Spleen (tissue), 11 donors: ENCODE data around the gene SECISBP2L. TPM values are rescaled to one million over a fixed set of nuclear protein-coding genes. Genes with fewer than 3 reads are reported as not detected.

Source experiments
- DNase-seq: peaks from one replicate; pipeline ENCODE4 v3.0.0-alpha.2; 2020
- H3K27ac ChIP-seq, 8 donors: fragments of 200-600 bp; sonication (generic) in 7 of 8; 1 replicate in 4 of 8; 2 replicates in 4 of 8; pipeline versions ENCODE4 v1.5.0 to v1.8.0; 2016 to 2021; ENCODE audit warnings: inconsistent platforms in 4 of 8, mild to moderate bottlenecking in 4 of 8, moderate library complexity in 1 of 8
- H3K27me3 ChIP-seq, 7 donors: fragments of 200-600 bp; sonication (generic) in 6 of 7; replicated peaks in 1 of 7; 1 replicate in 4 of 7; 2 replicates in 3 of 7; pipeline versions ENCODE4 v1.5.0 to v1.8.0; 2016 to 2021; ENCODE audit warnings: inconsistent platforms in 3 of 7, mild to moderate bottlenecking in 1 of 7
- H3K36me3 ChIP-seq, 6 donors: fragments of 200-600 bp; sonication (generic) in 5 of 6; 1 replicate in 4 of 6; 2 replicates in 2 of 6; pipeline versions ENCODE4 v1.5.0 to v1.8.0; 2016 to 2021; ENCODE audit warnings: inconsistent platforms in 2 of 6
- H3K4me1 ChIP-seq, 6 donors: fragments of 200-600 bp; sonication (generic) in 5 of 6; 1 replicate in 3 of 6; 2 replicates in 3 of 6; pipeline versions ENCODE4 v1.5.0 to v1.8.0; 2016 to 2021; ENCODE audit warnings: inconsistent platforms in 3 of 6
- H3K4me3 ChIP-seq, 8 donors: fragments of 200-600 bp; sonication (generic) in 7 of 8; 1 replicate in 4 of 8; 2 replicates in 4 of 8; pipeline versions ENCODE4 v1.5.0 to v1.8.0; 2016 to 2021; ENCODE audit warnings: inconsistent platforms in 4 of 8, mild to moderate bottlenecking in 4 of 8, moderate library complexity in 2 of 8
- H3K9me3 ChIP-seq, 8 donors: fragments of 200-600 bp; sonication (generic) in 7 of 8; 1 replicate in 4 of 8; 2 replicates in 4 of 8; pipeline versions ENCODE4 v1.5.0 to v1.8.0; 2016 to 2021; ENCODE audit warnings: inconsistent platforms in 4 of 8
- POLR2A ChIP-seq, 3 donors: fragments of 450-650 bp; IDR thresholded peaks; one replicate each; pipeline ENCODE4 v1.5.1; 2017; ENCODE audit warnings: antibody characterized with exemption in 3 of 3, mild to moderate bottlenecking in 1 of 3
- POLR2AphosphoS5 ChIP-seq, 3 donors: sonication (generic); formaldehyde crosslinking; IDR thresholded peaks; one replicate each; pipeline ENCODE4 v1.5.1; 2017; ENCODE audit warnings: antibody characterized with exemption in 3 of 3
- WGBS, 5 donors: extraction: QIAGEN DNeasy Blood & Tissue Kit in 3 of 5; methylation state at CpG; one replicate each; pipeline versions ENCODE4 v1.1.5 to v1.1.7; 2013 to 2018; 5-methylcytosine and 5-hydroxymethylcytosine counted together
- intact Hi-C: fragments of 100-400 bp; cut with DNase I; formaldehyde crosslinking; loops from one replicate; pipeline ENCODE4 v1.15.0; 2023; ENCODE audit warnings: low total_unique reads
- polyA plus RNA-seq, 3 donors: library from polyadenylated mRNA; stranded (reverse); fragments of 200-250 nt; gene quantifications; one replicate each; pipeline ENCODE4 v1.2.1, GENCODE V29; 2013
- total RNA-seq, 7 donors: library from RNA; depleted of rRNA in 3 of 7; stranded (reverse); fragments of >200 nt in 3 of 7; fragmentation: NEBNext Ultra II Directional in 4 of 7; extraction: Animal tissue kit (Norgen Biotek cat#: 25700) in 4 of 7; gene quantifications; one replicate each; pipeline versions ENCODE4 v1.1.0 to v1.2.1, GENCODE V29; 2016 to 2021
- TF ChIP-seq, protein P1 (sequence below), 11 experiments: fragments of 200-600 bp in 7 of 11; fragments of 450-650 bp in 4 of 11; sonication (generic) in 4 of 11; IDR thresholded peaks in 8 of 11; conservative IDR thresholded peaks in 3 of 11; 1 replicate in 7 of 11; 2 replicates in 4 of 11; pipeline versions ENCODE4 v1.4.0 to v1.8.0; 2016 to 2021; ENCODE audit warnings: antibody characterized with exemption in 11 of 11, inconsistent platforms in 4 of 11, mild to moderate bottlenecking in 1 of 11
- donor health status: healthy with polysubstance abuse.
- donor health status: DM: no; HTN: no; CAD: no; lungs with moderate emphysema.
- donor health status: DM: no; HTN: no; CAD: no.
- donor health status: Bipolar disorder and iron deficiency.
- donor health status: healthy.
- donor health status: DM: no; HTN: no; CAD: no.
- donor health status: DM: yes; HTN: yes; CAD: no.

The SECISBP2L gene
- total and polyA plus RNA-seq, 10 donors = 5.6 to 58.7 (median 47.1) TPM

- 86 to 95% (median 92%) methylated on average over 4 of the region's 4 CpGs for WGBS, 5 donors
- intact Hi-C loops = no loop called here
- peaks cover 6 to 18% (median 15%) of the 10 kb centered on the region in 6 donors for H3K4me1 ChIP-seq
Measured at GRCh38 chr15:48968066-48968465, 78.2 kb downstream of the SECISBP2L start.

GRCh38 chr15:48967336-48967735, 78.9 kb downstream of the SECISBP2L start:
- no peak for TF ChIP-seq POLR2AphosphoS5 (IDR thresholded peaks at IDR 0.05)
- TF ChIP-seq, protein P1, sequence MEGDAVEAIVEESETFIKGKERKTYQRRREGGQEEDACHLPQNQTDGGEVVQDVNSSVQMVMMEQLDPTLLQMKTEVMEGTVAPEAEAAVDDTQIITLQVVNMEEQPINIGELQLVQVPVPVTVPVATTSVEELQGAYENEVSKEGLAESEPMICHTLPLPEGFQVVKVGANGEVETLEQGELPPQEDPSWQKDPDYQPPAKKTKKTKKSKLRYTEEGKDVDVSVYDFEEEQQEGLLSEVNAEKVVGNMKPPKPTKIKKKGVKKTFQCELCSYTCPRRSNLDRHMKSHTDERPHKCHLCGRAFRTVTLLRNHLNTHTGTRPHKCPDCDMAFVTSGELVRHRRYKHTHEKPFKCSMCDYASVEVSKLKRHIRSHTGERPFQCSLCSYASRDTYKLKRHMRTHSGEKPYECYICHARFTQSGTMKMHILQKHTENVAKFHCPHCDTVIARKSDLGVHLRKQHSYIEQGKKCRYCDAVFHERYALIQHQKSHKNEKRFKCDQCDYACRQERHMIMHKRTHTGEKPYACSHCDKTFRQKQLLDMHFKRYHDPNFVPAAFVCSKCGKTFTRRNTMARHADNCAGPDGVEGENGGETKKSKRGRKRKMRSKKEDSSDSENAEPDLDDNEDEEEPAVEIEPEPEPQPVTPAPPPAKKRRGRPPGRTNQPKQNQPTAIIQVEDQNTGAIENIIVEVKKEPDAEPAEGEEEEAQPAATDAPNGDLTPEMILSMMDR (IDR thresholded peaks at IDR 0.05 in 8 of 11, conservative IDR thresholded peaks at IDR 0.05 in 3 of 11) = no peak
- no peak for TF ChIP-seq POLR2A (IDR thresholded peaks at IDR 0.05)
- Histone ChIP-seq H3K36me3 (no peaks in the 10 kb centered on the region), H3K27ac (no peak overlapping the region), H3K4me3 (no peak overlapping the region), H3K27me3 (peaks cover 0 to 43% (median 15%) of the 10 kb centered on the region in 7 donors), H3K9me3 (no peaks in the 10 kb centered on the region), H3K4me1 (peaks cover 9 to 24% (median 21%) of the 10 kb centered on the region in 6 donors)
- intact Hi-C loops = no loop called here
- no peak for DNase-seq

More at GRCh38 chr15:48968066-48968465, 78.2 kb downstream of the SECISBP2L start:
- Histone ChIP-seq H3K27ac (no peak overlapping the region), H3K36me3 (no peaks in the 10 kb centered on the region), H3K27me3 (peaks cover 0 to 36% (median 9%) of the 10 kb centered on the region in 7 donors), H3K9me3 (no peaks in the 10 kb centered on the region), H3K4me3 (no peak overlapping the region)
- TF ChIP-seq POLR2AphosphoS5 (IDR thresholded peaks at IDR 0.05) (no peak), POLR2A (IDR thresholded peaks at IDR 0.05) (no peak)
- TF ChIP-seq, protein P1 (IDR thresholded peaks at IDR 0.05 in 8 of 11, conservative IDR thresholded peaks at IDR 0.05 in 3 of 11) = no peak
- no peak for DNase-seq

GRCh38 chr15:48966595-48967301, 79.5 kb downstream of the SECISBP2L start:
- H3K27ac ChIP-seq = no peak overlapping the region
- intact Hi-C loops = no loop called here
- WGBS, 5 donors = 35 to 44% (median 41%) methylated on average over 2 of the region's 2 CpGs
- no peaks in the 10 kb centered on the region for H3K9me3 ChIP-seq
- H3K36me3 ChIP-seq = no peaks in the 10 kb centered on the region
- TF ChIP-seq POLR2A (IDR thresholded peaks at IDR 0.05) = no peak
- TF ChIP-seq, protein P1 (IDR thresholded peaks at IDR 0.05 in 8 of 11, conservative IDR thresholded peaks at IDR 0.05 in 3 of 11) = no peak
- no peak for TF ChIP-seq POLR2AphosphoS5 (IDR thresholded peaks at IDR 0.05)
- no peak overlapping the region for H3K4me3 ChIP-seq
- peaks cover 9 to 24% (median 21%) of the 10 kb centered on the region in 6 donors for H3K4me1 ChIP-seq
- H3K27me3 ChIP-seq = peaks cover 0 to 46% (median 15%) of the 10 kb centered on the region in 7 donors
- DNase-seq = no peak

DNA sequence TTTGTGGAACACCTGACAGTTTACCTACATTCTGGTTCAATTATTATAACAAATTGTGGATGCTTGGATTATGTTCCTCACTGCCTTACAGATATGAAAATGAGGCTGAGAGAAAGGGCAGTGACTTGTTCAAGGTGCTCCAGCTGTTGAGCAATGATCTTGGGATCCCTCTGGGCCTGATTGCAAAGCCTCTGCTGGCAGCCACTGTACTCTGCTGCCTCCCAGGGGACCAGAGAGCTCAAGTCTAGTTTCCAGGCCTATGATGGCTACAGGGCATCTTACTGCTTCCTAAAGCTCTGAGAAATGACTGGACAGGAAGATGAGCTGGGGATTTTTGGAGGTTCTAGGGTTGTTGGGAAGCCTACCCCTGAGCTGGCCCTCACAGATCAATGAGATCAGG, 80.3 kb downstream of the SECISBP2L start:
- H3K27ac ChIP-seq = no peak overlapping the region
- no peak for TF ChIP-seq POLR2A (IDR thresholded peaks at IDR 0.05)
- no peak for TF ChIP-seq POLR2AphosphoS5 (IDR thresholded peaks at IDR 0.05)
- TF ChIP-seq, protein P1 (IDR thresholded peaks at IDR 0.05 in 8 of 11, conservative IDR thresholded peaks at IDR 0.05 in 3 of 11) = no peak
- peaks cover 0 to 46% (median 15%) of the 10 kb centered on the region in 7 donors for H3K27me3 ChIP-seq
- no peak overlapping the region for H3K4me3 ChIP-seq
- H3K36me3 ChIP-seq = no peaks in the 10 kb centered on the region
- no peaks in the 10 kb centered on the region for H3K9me3 ChIP-seq
- intact Hi-C loops = no loop called here
- DNase-seq = no peak
- peaks cover 9 to 24% (median 21%) of the 10 kb centered on the region in 6 donors for H3K4me1 ChIP-seq
